Right lobe of liver (tissue), 4 donors: ENCODE data around the gene RNF40.

Experiments used
- CTCF ChIP-seq, 4 donors: fragments of 200-600 bp in 3 of 4; fragments of 450-650 bp in 1 of 4; IDR thresholded peaks; one replicate each; pipeline versions ENCODE4 v1.5.1 to v1.8.0; 2016 to 2022; ENCODE audit warnings: antibody characterized with exemption in 4 of 4, mild to moderate bottlenecking in 2 of 4
- POLR2A ChIP-seq: fragments of 450-650 bp; IDR thresholded peaks from one replicate; pipeline ENCODE4 v1.6.1; 2017; ENCODE audit warnings: antibody characterized with exemption, mild to moderate bottlenecking
- donor health status: DM: no; HTN: no; CAD: no.
- donor health status: DM: no; HTN: no; CAD: no.
- donor health status: DM: no; HTN: yes; CAD: no.

- TF ChIP-seq CTCF (IDR thresholded peaks at IDR 0.05) = no peak
- TF ChIP-seq POLR2A = no peak
Observed at GRCh38 chr16:30766206-30766932, 4.2 kb downstream of the RNF40 start.
